WTC11 (cell line): ENCODE results near the gene AIG1.

Experiments used
- CTCF ChIP-seq: fragments of 200-600 bp; IDR thresholded peaks from 2 replicates; pipeline ENCODE4 v1.8.0; 2022; ENCODE audit warnings: antibody characterized with exemption
- E2F1 ChIP-seq: sonication (generic); formaldehyde crosslinking; IDR thresholded peaks from 2 replicates; pipeline ENCODE4 v1.8.0; 2022; ENCODE audit warnings: mild to moderate bottlenecking, missing genetic modification reagents
- ELF4 ChIP-seq: sonication (generic); formaldehyde crosslinking; IDR thresholded peaks from 2 replicates; pipeline ENCODE4 v1.8.1; 2022; ENCODE audit warnings: low read depth, mild to moderate bottlenecking, moderate library complexity, missing genetic modification reagents
- ETV6 ChIP-seq: sonication (generic); formaldehyde crosslinking; IDR thresholded peaks from 2 replicates; pipeline ENCODE4 v1.8.1; 2022; ENCODE audit warnings: mild to moderate bottlenecking, missing genetic modification reagents
- JUN ChIP-seq: sonication (generic); formaldehyde crosslinking; IDR thresholded peaks from 2 replicates; pipeline ENCODE4 v1.8.0; 2023; ENCODE audit warnings: mild to moderate bottlenecking, missing genetic modification reagents
- MAX ChIP-seq: sonication (generic); formaldehyde crosslinking; IDR thresholded peaks from 2 replicates; pipeline ENCODE4 v1.8.0; 2022; ENCODE audit warnings: mild to moderate bottlenecking, missing genetic modification reagents
- MYBL2 ChIP-seq: sonication (generic); formaldehyde crosslinking; IDR thresholded peaks from 2 replicates; pipeline ENCODE4 v1.8.1; 2023; ENCODE audit warnings: mild to moderate bottlenecking, moderate library complexity, missing genetic modification reagents
- RORB ChIP-seq: fragments of 250-450 bp; sonication (Bioruptor Pico); IDR thresholded peaks from 2 replicates; pipeline ENCODE4 v1.9.0; 2021; ENCODE audit warnings: mild to moderate bottlenecking
- TEAD4 ChIP-seq: sonication (generic); formaldehyde crosslinking; IDR thresholded peaks from 2 replicates; pipeline ENCODE4 v1.8.0; 2022; ENCODE audit warnings: mild to moderate bottlenecking, missing genetic modification reagents
- ZNF232 ChIP-seq: sonication (generic); formaldehyde crosslinking; IDR thresholded peaks from 2 replicates; pipeline ENCODE4 v1.8.0; 2022; ENCODE audit warnings: mild to moderate bottlenecking, missing genetic modification reagents
- ZNF263 ChIP-seq: sonication (generic); formaldehyde crosslinking; IDR thresholded peaks from 2 replicates; pipeline ENCODE4 v1.8.1; 2022; ENCODE audit warnings: low read depth, mild to moderate bottlenecking, moderate library complexity, missing genetic modification reagents

- TF ChIP-seq CTCF = no peak
- TF ChIP-seq MYBL2 (CRISPR knock-in tag) = no peak
- no peak for TF ChIP-seq ELF4 (CRISPR knock-in tag)
- no peak for TF ChIP-seq ETV6
- TF ChIP-seq JUN = no peak
- no peak for TF ChIP-seq MAX (CRISPR knock-in tag)
- no peak for TF ChIP-seq ZNF263
- TF ChIP-seq TEAD4 = no peak
- no peak for TF ChIP-seq RORB (CRISPR knock-in tag)
- no peak for TF ChIP-seq ZNF232 (CRISPR knock-in tag)
- TF ChIP-seq E2F1 = no peak
Observed at GRCh38 chr6:143064271-143064670, 3.6 kb downstream of the AIG1 start.
